Upper lobe of left lung (tissue), 6 donors: ENCODE results near the gene SMG5. TPM values are rescaled to one million over a fixed set of nuclear protein-coding genes. Genes with fewer than 3 reads are reported as not detected.

Experiments used
- ATAC-seq, 2 donors: fragments of 200-7000 bp; cut with Tn5 transposase; one replicate each; pipeline ENCODE4 v1.9.1; 2022; ENCODE audit warnings: mild to moderate bottlenecking in 2 of 2, moderate library complexity in 2 of 2; ENCODE audit not compliant: low FRiP score in 2 of 2
- DNase-seq, 2 donors: peaks; one replicate each; pipeline ENCODE4 v3.0.0-alpha.2; 2019 to 2020
- H3K27ac ChIP-seq, 4 donors: fragments of 200-600 bp; sonication (generic); one replicate each; pipeline ENCODE4 v1.5.1; 2016 to 2019
- H3K27me3 ChIP-seq, 4 donors: fragments of 200-600 bp; sonication (generic); one replicate each; pipeline ENCODE4 v1.5.1; 2017 to 2019
- H3K36me3 ChIP-seq, 4 donors: fragments of 200-600 bp; sonication (generic); one replicate each; pipeline ENCODE4 v1.5.1; 2016 to 2019
- H3K4me1 ChIP-seq, 4 donors: fragments of 200-600 bp; sonication (generic); one replicate each; pipeline ENCODE4 v1.5.1; 2018 to 2019
- H3K4me3 ChIP-seq, 4 donors: fragments of 200-600 bp; sonication (generic); one replicate each; pipeline ENCODE4 v1.5.1; 2017 to 2019; ENCODE audit warnings: mild to moderate bottlenecking in 2 of 4, moderate library complexity in 1 of 4
- H3K9me3 ChIP-seq, 4 donors: fragments of 200-600 bp; sonication (generic); one replicate each; pipeline ENCODE4 v1.5.1; 2018 to 2019
- EP300 ChIP-seq, 4 donors: sonication (generic); formaldehyde crosslinking; IDR thresholded peaks; one replicate each; pipeline ENCODE4 v1.5.1; 2017; ENCODE audit warnings: antibody characterized with exemption in 4 of 4, control low read depth in 2 of 4
- POLR2A ChIP-seq, 4 donors: fragments of 450-650 bp; IDR thresholded peaks; one replicate each; pipeline ENCODE4 v1.5.1; 2016 to 2017; ENCODE audit warnings: antibody characterized with exemption in 4 of 4, mild to moderate bottlenecking in 2 of 4
- POLR2AphosphoS5 ChIP-seq, 2 donors: sonication (generic); formaldehyde crosslinking; IDR thresholded peaks; one replicate each; pipeline ENCODE4 v1.5.1; 2017; ENCODE audit warnings: antibody characterized with exemption in 2 of 2
- WGBS, 2 donors: methylation state at CpG; one replicate each; pipeline ENCODE4 v1.1.5; 2017 to 2018; 5-methylcytosine and 5-hydroxymethylcytosine counted together
- total RNA-seq, 6 donors: library from RNA; depleted of rRNA in 4 of 6; stranded (reverse); fragments of >200 nt in 4 of 6; gene quantifications; one replicate each; pipeline versions ENCODE4 v1.1.0 to v1.2.1, GENCODE V29; 2016 to 2021
- TF ChIP-seq, protein P1 (sequence below), 6 experiments: fragments of 450-650 bp in 4 of 6; fragments of 200-600 bp in 2 of 6; sonication (generic) in 2 of 6; IDR thresholded peaks; one replicate each; pipeline ENCODE4 v1.5.1; 2016 to 2019; ENCODE audit warnings: antibody characterized with exemption in 6 of 6
- donor health status: DM: no; HTN: no; CAD: no; lungs with moderate emphysema.
- donor health status: DM: no; HTN: yes; CAD: no; lungs with severe emphysema.

The SMG5 gene
- total RNA-seq, 6 donors from 2014 or later, result 52.3 to 136 (median 69.1) TPM

DNA sequence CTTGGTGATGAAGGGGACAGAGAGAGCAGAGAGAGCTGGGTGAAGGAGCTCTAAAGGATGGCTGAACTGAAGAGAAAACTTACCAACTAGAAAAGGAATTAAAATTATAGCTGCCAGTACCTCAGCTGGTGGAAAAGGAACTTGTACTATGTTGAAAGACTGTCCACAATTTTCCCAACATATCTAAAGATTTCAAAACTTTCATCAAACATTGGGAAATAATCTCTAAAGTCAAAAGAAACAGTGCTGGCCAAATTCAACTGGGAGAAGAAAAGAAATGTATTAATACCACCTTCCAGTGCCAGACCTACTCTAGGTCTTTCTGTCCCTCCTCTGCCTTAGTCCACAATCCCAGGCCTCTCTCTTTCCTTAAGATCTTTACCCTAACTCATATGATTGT, 6.1 kb downstream of the SMG5 start:
- Histone ChIP-seq H3K4me1 (peaks cover 9 to 20% (median 16%) of the 10 kb centered on the region in 4 donors), H3K27me3 (no peaks in the 10 kb centered on the region), H3K4me3 (no peak overlapping the region), H3K27ac (peak overlapping the region in 3 of 4 donors; percentile 4 to 47 (median 45)), H3K9me3 (no peaks in the 10 kb centered on the region), H3K36me3 (peaks cover 29 to 77% (median 63%) of the 10 kb centered on the region in 4 donors)
- no peak for DNase-seq
- ATAC-seq, result no peak
- no peak for TF ChIP-seq EP300 (IDR thresholded peaks at IDR 0.05)

DNA sequence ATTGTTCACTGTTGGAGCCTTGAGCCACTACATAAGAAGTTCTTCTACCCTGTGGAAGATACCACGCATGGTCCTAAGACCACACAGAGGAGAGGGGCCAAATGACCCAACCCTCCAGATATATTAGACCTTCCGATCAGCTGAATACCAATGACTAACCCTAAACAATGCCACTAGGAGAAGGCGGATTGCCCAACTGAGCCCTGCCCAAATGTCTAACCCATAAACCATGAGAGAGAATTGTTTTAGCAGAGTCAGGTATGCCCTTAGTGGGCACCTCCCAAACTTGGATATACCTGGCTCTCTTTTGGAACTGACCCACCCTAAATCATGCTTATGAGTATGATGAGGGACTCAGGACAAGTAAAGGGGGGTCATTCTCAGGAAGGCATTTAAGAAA, 12.3 kb downstream of the SMG5 start:
- no peak overlapping the region for H3K4me3 ChIP-seq
- ATAC-seq (no peak), DNase-seq (no peak)
- H3K27me3 ChIP-seq, result no peaks in the 10 kb centered on the region
- TF ChIP-seq, protein P1, sequence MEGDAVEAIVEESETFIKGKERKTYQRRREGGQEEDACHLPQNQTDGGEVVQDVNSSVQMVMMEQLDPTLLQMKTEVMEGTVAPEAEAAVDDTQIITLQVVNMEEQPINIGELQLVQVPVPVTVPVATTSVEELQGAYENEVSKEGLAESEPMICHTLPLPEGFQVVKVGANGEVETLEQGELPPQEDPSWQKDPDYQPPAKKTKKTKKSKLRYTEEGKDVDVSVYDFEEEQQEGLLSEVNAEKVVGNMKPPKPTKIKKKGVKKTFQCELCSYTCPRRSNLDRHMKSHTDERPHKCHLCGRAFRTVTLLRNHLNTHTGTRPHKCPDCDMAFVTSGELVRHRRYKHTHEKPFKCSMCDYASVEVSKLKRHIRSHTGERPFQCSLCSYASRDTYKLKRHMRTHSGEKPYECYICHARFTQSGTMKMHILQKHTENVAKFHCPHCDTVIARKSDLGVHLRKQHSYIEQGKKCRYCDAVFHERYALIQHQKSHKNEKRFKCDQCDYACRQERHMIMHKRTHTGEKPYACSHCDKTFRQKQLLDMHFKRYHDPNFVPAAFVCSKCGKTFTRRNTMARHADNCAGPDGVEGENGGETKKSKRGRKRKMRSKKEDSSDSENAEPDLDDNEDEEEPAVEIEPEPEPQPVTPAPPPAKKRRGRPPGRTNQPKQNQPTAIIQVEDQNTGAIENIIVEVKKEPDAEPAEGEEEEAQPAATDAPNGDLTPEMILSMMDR (IDR thresholded peaks at IDR 0.05), result no peak
- TF ChIP-seq POLR2A (IDR thresholded peaks at IDR 0.05) (no peak), POLR2AphosphoS5 (IDR thresholded peaks at IDR 0.05) (no peak), EP300 (IDR thresholded peaks at IDR 0.05) (no peak)
- peaks cover 45 to 100% (median 84%) of the 10 kb centered on the region in 4 donors for H3K36me3 ChIP-seq
- no peaks in the 10 kb centered on the region for H3K9me3 ChIP-seq
- WGBS, 2 donors, result 94 to 100% methylated on average over 2 to 3 of the region's 3 CpGs
- H3K27ac ChIP-seq, result no peak overlapping the region
- no peaks in the 10 kb centered on the region for H3K4me1 ChIP-seq

DNA sequence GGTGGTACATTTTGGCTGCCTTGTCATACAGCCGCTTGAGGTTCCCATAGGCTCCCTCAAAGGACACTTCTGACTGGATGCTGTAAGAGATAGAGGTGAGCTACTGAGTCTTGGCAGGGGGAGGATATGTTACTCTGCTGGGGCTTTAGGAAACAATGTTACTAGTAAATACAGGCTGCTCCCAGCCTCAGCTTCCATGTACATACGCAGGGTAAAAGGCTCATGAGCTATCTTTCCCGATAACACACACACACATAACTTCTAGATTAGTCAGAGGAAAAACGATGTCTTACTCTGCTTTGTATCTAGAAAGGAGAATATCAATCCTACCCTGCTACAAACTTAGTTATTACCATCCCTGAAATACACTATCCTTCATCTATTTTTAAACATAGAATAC, 14.3 kb downstream of the SMG5 start:
- H3K4me1 ChIP-seq, result no peaks in the 10 kb centered on the region
- ATAC-seq (no peak), DNase-seq (no peak)
- H3K9me3 ChIP-seq, result no peaks in the 10 kb centered on the region
- peaks cover 49 to 98% (median 86%) of the 10 kb centered on the region in 4 donors for H3K36me3 ChIP-seq
- no peak for TF ChIP-seq EP300 (IDR thresholded peaks at IDR 0.05)
- no peak for TF ChIP-seq POLR2A (IDR thresholded peaks at IDR 0.05)
- TF ChIP-seq, protein P1 (IDR thresholded peaks at IDR 0.05), result no peak
- TF ChIP-seq POLR2AphosphoS5 (IDR thresholded peaks at IDR 0.05), result no peak
- H3K4me3 ChIP-seq, result no peak overlapping the region
- H3K27me3 ChIP-seq, result no peaks in the 10 kb centered on the region
- WGBS, 2 donors, result 89 to 93% methylated on average over 4 of the region's 4 CpGs
- no peak overlapping the region for H3K27ac ChIP-seq

DNA sequence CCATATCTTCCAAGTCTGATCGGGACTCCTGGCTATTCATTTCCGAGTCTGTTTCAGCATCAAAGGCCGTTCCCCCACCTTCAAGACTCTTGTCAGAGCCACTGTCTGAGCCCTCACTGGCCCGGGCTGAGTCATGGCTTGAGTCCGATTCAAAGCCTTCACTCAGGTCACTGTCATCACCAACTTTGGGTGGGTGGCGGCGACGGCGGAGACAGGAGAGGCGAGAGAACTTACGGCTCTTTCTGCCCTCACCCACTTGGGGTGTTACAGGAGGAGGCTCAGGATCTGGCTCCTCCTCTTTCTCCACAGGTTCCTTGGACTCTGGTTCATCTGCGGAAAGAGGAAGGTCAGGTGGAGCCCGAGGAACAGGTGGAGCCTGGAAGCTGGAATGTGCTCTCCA, 16.6 kb downstream of the SMG5 start:
- Histone ChIP-seq H3K27me3 (no peaks in the 10 kb centered on the region), H3K4me3 (no peak overlapping the region), H3K36me3 (peaks cover 54 to 98% (median 89%) of the 10 kb centered on the region in 4 donors), H3K9me3 (no peaks in the 10 kb centered on the region), H3K27ac (no peak overlapping the region), H3K4me1 (no peaks in the 10 kb centered on the region)
- DNase-seq (peak in 1 of 2 donors; percentile 58), ATAC-seq (no peak)
- TF ChIP-seq POLR2AphosphoS5 (IDR thresholded peaks at IDR 0.05) (no peak), EP300 (IDR thresholded peaks at IDR 0.05) (no peak), POLR2A (IDR thresholded peaks at IDR 0.05) (no peak)
- TF ChIP-seq, protein P1 (IDR thresholded peaks at IDR 0.05), result no peak
- WGBS, 2 donors, result 90 to 92% methylated on average over 13 of the region's 13 CpGs

DNA sequence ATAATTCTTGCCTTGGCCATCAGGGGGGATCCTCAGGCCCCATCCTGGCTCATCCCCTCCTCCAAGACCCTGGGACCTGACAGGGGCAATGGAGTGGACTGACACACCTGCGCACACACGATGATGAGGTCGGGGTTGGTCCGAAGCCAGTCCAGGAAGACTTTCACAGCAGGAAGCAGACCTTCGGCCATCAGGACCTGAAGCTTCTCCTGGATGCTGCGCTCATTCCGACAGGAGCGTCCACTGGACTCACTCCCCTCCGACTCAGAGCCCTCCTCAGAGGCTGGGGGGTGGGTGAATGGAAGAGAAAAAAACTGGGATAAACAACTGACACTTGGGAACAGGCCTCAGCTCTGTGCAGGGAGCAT, 19.4 kb downstream of the SMG5 start:
- Histone ChIP-seq H3K4me3 (no peak overlapping the region), H3K9me3 (no peaks in the 10 kb centered on the region), H3K27ac (no peak overlapping the region), H3K4me1 (no peaks in the 10 kb centered on the region), H3K36me3 (peaks cover 65 to 98% (median 95%) of the 10 kb centered on the region in 4 donors), H3K27me3 (no peaks in the 10 kb centered on the region)
- TF ChIP-seq EP300 (IDR thresholded peaks at IDR 0.05) (no peak), POLR2A (IDR thresholded peaks at IDR 0.05) (no peak)
- TF ChIP-seq, protein P1 (IDR thresholded peaks at IDR 0.05), result no peak
- DNase-seq (no peak), ATAC-seq (no peak)
- WGBS, 2 donors, result 94 to 95% methylated on average over 9 of the region's 9 CpGs
